ENCODE results near the gene APIP.
"Not testable (repeated sequence)": the region's sequence is repeated elsewhere in the genome, so short reads cannot be mapped to it uniquely, and the experiment has no call there.

The APIP gene

GRCh38 chr11:34936945-34937629 is 20.9 kb upstream of the APIP start:
- H3K4me3 Mint-ChIP-seq, result no peak overlapping the region
- no peak for ATAC-seq
- H3K9me3 Mint-ChIP-seq, result no peaks in the 10 kb centered on the region
- peaks cover 52% of the 10 kb centered on the region for H3K36me3 Mint-ChIP-seq
- no peak overlapping the region for H3K27ac Mint-ChIP-seq
- H3K4me1 Mint-ChIP-seq, result peaks cover 29% of the 10 kb centered on the region
- H3K27me3 Mint-ChIP-seq, result no peaks in the 10 kb centered on the region

- no peak overlapping the region for H3K27ac Mint-ChIP-seq
- H3K4me3 Mint-ChIP-seq, result no peak overlapping the region
- no peaks in the 10 kb centered on the region for H3K9me3 Mint-ChIP-seq
- peaks cover 18% of the 10 kb centered on the region for H3K4me1 Mint-ChIP-seq
- no peaks in the 10 kb centered on the region for H3K27me3 Mint-ChIP-seq
- no peak for ATAC-seq
- peaks cover 27% of the 10 kb centered on the region for H3K36me3 Mint-ChIP-seq
Observed at GRCh38 chr11:34929794-34930763, 13.9 kb upstream of the APIP start.

- Mint-ChIP-seq H3K4me3 (no peak overlapping the region), H3K27ac (no peak overlapping the region)
- no peak for ATAC-seq
Observed at GRCh38 chr11:34928960-34929680, 12.9 kb upstream of the APIP start.

GRCh38 chr11:34928268-34928959 is 12.2 kb upstream of the APIP start:
- Mint-ChIP-seq H3K4me3 (no peak overlapping the region), H3K4me1 (peaks cover 28% of the 10 kb centered on the region), H3K36me3 (peaks cover 21% of the 10 kb centered on the region), H3K27me3 (no peaks in the 10 kb centered on the region), H3K27ac (no peak overlapping the region), H3K9me3 (no peaks in the 10 kb centered on the region)
- no peak for ATAC-seq

More at GRCh38 chr11:34928960-34929680, 12.9 kb upstream of the APIP start:
- no peaks in the 10 kb centered on the region for H3K27me3 Mint-ChIP-seq
- H3K36me3 Mint-ChIP-seq, result peaks cover 24% of the 10 kb centered on the region
- H3K9me3 Mint-ChIP-seq, result no peaks in the 10 kb centered on the region
- peaks cover 28% of the 10 kb centered on the region for H3K4me1 Mint-ChIP-seq

GRCh38 chr11:34926831-34927132 is 10.6 kb upstream of the APIP start:
- peaks cover 6% of the 10 kb centered on the region for H3K36me3 Mint-ChIP-seq
- ATAC-seq, result no peak
- no peaks in the 10 kb centered on the region for H3K9me3 Mint-ChIP-seq
- H3K27me3 Mint-ChIP-seq, result no peaks in the 10 kb centered on the region
- H3K27ac Mint-ChIP-seq, result no peak overlapping the region
- H3K4me3 Mint-ChIP-seq, result no peak overlapping the region
- peaks cover 28% of the 10 kb centered on the region for H3K4me1 Mint-ChIP-seq

GRCh38 chr11:34926101-34926830 is 10.1 kb upstream of the APIP start:
- Mint-ChIP-seq H3K4me3 (no peak overlapping the region), H3K27me3 (no peaks in the 10 kb centered on the region), H3K36me3 (peaks cover 6% of the 10 kb centered on the region), H3K4me1 (peaks cover 30% of the 10 kb centered on the region), H3K27ac (no peak overlapping the region), H3K9me3 (no peaks in the 10 kb centered on the region)
- ATAC-seq, result no peak

GRCh38 chr11:34924714-34925113 is 8.5 kb upstream of the APIP start:
- peaks cover 4% of the 10 kb centered on the region for H3K36me3 Mint-ChIP-seq
- peak overlapping the region; percentile 59 for H3K27ac Mint-ChIP-seq
- no peak for ATAC-seq
- H3K27me3 Mint-ChIP-seq, result no peaks in the 10 kb centered on the region
- H3K4me1 Mint-ChIP-seq, result peaks cover 29% of the 10 kb centered on the region
- H3K9me3 Mint-ChIP-seq, result no peaks in the 10 kb centered on the region
- H3K4me3 Mint-ChIP-seq, result no peak overlapping the region

GRCh38 chr11:34921156-34921555 is 5.0 kb upstream of the APIP start:
- Mint-ChIP-seq H3K4me3 (no peak overlapping the region), H3K4me1 (peaks cover 51% of the 10 kb centered on the region), H3K9me3 (no peaks in the 10 kb centered on the region), H3K36me3 (no peaks in the 10 kb centered on the region), H3K27me3 (no peaks in the 10 kb centered on the region), H3K27ac (no peak overlapping the region)
- no peak for ATAC-seq

GRCh38 chr11:34916843-34917770 is 928 bp upstream of the APIP start:
- Mint-ChIP-seq H3K9me3 (no peaks in the 10 kb centered on the region), H3K4me1 (peaks cover 54% of the 10 kb centered on the region), H3K27me3 (no peaks in the 10 kb centered on the region)

GRCh38 chr11:34915136-34916014 is 804 bp downstream of the APIP start:
- peak overlapping the region; percentile 99 for H3K4me3 Mint-ChIP-seq
- H3K4me1 Mint-ChIP-seq, result peaks cover 44% of the 10 kb centered on the region

More at GRCh38 chr11:34916843-34917770, 928 bp upstream of the APIP start:
- no peak for ATAC-seq
- Mint-ChIP-seq H3K4me3 (peak overlapping the region; percentile 99), H3K36me3 (peaks cover 13% of the 10 kb centered on the region), H3K27ac (peak overlapping the region; percentile 98)

GRCh38 chr11:34913556-34913955 is 2.6 kb downstream of the APIP start:
- Mint-ChIP-seq H3K36me3 (peaks cover 13% of the 10 kb centered on the region), H3K4me1 (peaks cover 39% of the 10 kb centered on the region)
- H3K27ac Mint-ChIP-seq, H3K27me3 Mint-ChIP-seq, H3K9me3 Mint-ChIP-seq, H3K4me3 Mint-ChIP-seq, ATAC-seq: not testable (repeated sequence)

More at GRCh38 chr11:34915136-34916014, 804 bp downstream of the APIP start:
- Mint-ChIP-seq H3K9me3 (no peaks in the 10 kb centered on the region), H3K27me3 (no peaks in the 10 kb centered on the region), H3K27ac (peak overlapping the region; percentile 98), H3K36me3 (peaks cover 13% of the 10 kb centered on the region)
- ATAC-seq, result peak; percentile 2

- H3K27ac Mint-ChIP-seq, result no peak overlapping the region
- peaks cover 17% of the 10 kb centered on the region for H3K36me3 Mint-ChIP-seq
- no peaks in the 10 kb centered on the region for H3K27me3 Mint-ChIP-seq
- peaks cover 20% of the 10 kb centered on the region for H3K4me1 Mint-ChIP-seq
- no peaks in the 10 kb centered on the region for H3K9me3 Mint-ChIP-seq
- no peak overlapping the region for H3K4me3 Mint-ChIP-seq
- no peak for ATAC-seq
Observed at GRCh38 chr11:34911676-34912075, 4.5 kb downstream of the APIP start.

GRCh38 chr11:34910817-34911216 is 5.4 kb downstream of the APIP start:
- H3K36me3 Mint-ChIP-seq, result peaks cover 24% of the 10 kb centered on the region
- no peaks in the 10 kb centered on the region for H3K27me3 Mint-ChIP-seq
- H3K27ac Mint-ChIP-seq, result no peak overlapping the region
- H3K4me1 Mint-ChIP-seq, result peaks cover 16% of the 10 kb centered on the region
- H3K9me3 Mint-ChIP-seq, result no peaks in the 10 kb centered on the region
- no peak overlapping the region for H3K4me3 Mint-ChIP-seq
- ATAC-seq, result no peak
